ENCODE measurements around the gene GPC1.

The GPC1 gene

DNA sequence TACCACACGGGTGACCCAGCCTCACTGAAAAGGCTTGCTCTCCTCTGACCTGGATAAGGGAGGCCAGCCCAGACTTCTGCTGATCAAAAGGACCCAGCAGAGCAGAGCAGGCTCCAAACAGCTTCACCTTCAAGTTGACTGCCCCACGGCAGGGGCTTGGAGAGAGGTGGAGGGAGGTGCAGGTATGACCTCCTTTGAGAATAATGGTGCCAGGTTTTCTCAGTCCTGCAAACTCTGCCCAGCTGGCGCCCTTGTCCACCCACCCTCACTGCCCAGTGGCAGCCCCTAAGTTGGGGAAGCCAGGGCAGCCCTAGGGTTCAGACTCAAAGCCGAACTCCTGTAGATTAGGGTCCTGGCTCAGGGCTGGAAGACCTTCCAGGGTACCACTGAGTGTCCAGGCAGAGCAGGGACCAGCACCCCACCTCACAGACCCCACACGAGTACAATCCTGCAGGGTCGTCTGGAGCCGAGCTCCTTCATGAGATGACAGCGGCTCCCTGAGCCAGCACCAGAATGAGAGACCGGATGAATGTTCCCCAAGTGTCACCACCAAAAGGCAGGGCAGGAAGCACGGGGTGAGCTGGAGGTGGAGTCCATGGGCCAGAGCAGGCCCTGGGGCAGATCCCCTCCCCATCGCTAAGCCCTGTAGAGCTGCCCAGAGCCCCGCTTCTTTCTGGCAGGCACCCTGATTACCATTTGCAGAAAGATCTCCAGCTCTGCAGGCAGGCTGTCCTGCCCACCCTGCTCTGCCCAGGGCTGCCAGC, 3.6 kb upstream of the GPC1 start:
- DNase-seq: no peak

DNA sequence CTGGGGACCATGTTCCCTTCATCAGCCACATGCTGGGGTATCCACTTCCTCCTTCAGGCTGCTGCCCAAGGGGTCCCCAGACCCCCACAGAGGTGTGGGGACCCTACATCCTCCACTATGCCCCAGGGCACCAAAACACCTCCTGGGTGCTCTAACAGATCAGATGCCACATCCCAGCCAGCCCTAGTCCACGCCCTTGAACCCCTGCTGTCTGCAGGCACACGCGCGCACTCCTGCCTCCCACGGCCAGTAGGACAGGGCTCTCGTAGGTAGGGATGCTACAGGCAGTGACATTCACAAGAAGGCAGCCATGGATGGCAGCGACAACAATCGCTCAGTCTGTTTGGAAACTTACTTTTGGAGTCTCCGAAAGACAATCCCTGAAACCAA, 3.0 kb upstream of the GPC1 start:
- no peak for DNase-seq

DNA sequence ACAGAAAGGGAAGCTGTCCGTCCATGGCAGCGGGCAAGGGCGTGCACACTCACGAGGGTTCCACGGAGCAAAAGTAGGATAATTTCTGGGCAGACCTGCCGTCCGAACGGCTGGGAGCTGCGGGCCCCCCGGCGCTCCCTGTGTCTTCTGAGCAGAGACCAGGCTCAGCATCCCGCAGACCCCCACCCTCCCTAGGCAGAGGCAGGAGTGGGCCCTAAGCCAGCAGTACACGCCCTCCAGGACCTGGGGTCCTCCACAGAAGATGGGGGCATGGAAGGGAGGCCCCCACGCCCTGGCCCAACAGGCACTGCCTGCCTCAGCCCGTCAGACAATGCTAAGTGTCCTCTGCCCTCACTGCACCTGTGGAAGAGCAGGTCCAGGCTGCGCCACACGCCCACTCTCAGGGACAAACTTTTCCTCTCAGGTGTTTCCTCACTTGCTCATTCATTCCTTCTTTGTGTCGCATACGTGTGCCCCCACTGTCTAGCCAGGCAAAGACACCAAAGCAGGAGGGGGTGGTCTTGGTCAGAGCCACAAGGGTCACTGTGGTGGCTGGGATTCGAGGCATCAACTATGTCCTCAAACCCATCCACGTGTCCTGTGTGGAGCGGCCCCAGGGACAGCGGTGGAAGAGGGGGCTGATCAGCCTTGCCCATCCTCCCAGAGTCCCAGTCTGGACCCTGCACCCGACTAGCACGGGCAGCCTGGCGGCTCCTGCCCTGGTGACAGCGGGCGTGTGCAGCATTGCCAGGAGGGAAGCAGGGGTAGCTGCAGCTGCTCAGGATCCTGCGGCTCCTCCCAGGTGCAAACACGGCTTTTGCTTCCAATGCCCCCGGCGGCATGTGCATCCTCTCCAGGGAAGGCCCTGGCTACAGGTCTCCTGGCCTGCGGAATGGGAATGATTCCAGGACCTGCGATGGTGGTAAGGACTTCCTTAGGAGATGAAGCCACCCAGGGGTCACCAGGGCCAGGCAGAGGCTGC, 2.4 kb upstream of the GPC1 start:
- no peak for DNase-seq

DNA sequence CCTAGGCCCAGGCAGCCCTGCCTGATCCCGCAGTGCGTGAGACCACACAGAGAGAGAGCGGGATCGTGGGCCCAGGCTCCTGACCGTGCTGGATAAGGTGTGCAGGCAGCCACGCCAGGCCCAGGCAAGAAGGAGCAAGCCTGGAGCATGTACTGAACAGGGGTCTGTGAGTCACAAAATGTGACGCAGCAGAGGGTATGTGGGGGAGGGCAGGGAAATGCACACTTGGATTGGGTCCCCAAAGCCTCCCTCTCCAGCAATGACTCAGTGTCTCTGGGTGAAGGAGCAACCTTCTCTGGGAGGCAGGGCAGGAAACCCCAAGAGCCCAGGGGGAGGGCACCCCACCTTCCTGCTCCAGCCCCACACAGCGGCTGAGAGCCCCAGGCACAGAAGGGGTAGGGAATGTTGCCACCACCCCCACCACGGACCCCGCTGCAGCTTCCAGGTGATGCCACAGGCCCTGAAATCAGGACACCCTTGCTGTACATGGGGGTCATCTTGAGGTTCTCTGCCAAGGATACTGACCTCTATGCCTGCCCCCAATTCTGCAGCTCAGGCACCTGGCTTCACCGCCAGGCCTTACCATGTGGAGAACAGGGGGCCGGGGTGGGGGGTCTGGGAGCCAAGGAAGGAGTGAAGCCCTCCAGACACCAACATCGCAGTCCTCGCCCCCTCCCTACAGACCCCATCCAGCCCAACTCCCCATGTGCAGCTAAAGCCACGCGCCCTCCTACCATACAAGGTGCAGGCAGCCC, 1.3 kb upstream of the GPC1 start:
- no peak for DNase-seq

- DNase-seq: peak; percentile 79
Measured at GRCh38 chr2:240434728-240435456, 571 bp upstream of the GPC1 start.

GRCh38 chr2:240435948-240436682, 652 bp downstream of the GPC1 start:
- peak; percentile 7 for DNase-seq

DNA sequence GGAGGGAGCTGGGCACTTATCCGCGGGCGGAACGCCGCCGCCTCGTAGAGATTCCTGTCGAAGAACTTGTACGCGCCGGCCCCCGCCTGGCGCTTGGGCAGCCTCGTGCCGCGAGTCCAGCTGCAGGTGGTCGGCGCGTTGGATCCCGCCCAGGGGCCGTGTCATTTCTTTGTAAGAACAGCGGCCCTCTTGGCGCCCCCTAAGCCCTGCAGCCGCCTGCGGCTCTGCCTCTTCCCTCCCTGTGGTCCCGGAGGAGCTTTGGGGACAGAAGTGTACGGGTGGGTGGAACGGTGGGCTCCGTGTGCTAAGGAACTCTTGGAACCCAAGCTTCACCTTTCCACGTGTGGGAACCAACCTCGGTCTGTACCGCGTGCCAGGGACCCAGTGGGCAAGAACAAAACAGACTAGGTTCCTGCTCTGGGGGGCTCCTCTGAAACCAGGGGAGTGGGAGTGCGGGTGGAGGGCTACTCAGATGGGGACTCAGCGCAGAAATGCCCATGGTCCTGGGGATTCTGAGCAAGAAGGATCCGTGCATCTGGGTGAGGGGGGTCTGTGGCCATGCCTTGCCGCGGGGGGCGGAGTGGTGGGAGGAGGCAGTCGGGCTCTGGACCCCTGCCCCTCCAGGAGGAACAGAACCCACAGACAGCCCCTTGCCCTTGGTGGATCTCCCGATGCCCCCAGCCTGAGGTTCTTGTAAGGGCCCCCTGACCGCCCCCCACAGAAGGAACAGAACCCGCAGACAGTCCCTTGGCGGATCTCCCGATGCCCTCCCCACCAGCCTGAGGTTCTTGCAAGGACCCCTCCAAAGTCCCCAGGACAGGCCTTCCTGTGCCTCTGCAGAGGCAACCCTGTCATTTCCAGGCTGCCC, 1.5 kb downstream of the GPC1 start:
- no peak for DNase-seq

- no peak for DNase-seq
Measured at GRCh38 chr2:240437551-240437860, 2.0 kb downstream of the GPC1 start.

GRCh38 chr2:240437861-240438809, 2.7 kb downstream of the GPC1 start:
- DNase-seq: peak; percentile 10

- DNase-seq: no peak
Measured at GRCh38 chr2:240438810-240439697, 3.6 kb downstream of the GPC1 start.

DNA sequence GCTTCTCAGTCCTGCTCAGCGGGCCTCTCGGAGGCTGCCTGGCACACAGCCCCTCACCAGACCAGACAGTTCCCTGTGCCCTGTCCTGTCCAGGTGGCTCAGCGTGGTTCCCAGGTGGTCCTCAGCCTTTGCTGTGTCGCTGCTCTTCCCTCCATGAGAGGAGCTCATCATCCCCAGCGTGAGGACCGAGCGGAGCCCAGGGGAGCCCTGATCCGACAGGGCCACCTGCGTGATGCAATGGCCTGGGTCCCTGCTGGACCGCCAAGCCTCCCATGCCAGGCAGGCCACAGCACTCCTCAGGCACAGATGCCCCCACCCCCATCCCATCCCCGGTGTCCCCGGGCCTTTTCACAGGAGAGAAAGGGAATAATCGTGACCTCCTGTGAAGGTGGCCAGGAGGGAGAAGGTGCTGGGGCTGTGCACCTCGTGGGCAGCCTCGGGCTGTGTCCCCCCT, 4.3 kb downstream of the GPC1 start:
- DNase-seq: no peak

- DNase-seq: no peak
Measured at GRCh38 chr2:240440251-240440650, 4.8 kb downstream of the GPC1 start.

DNA sequence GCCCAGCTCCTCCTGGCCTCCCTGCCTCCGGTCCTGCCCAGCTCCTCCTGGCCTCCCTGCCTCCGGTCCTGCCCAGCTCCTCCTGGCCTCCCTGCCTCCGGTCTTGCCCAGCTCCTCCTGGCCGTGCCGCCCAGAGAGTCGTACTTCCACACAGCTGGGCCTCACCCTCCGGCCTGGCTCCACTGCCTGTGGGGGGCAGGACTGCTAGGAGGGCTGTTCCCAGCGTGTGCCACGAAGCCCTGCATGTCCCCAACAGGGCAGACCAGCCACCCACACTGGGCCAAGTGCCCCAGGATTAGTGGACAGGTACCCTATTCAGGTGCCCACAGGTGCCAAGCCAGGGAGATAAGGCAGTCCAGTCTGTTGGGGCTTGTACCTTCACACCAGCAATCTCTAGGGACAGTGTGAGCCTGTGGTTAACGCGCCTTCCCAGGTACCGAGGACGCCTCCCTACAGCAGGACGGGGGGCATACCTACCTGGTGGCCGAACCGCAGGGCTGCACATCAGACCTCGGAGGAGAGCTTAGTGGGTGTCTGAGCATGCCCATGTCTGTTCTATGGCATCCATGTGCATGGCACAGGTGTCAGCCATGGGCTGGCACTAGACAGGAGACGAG, 5.3 kb downstream of the GPC1 start:
- DNase-seq: no peak

- no peak for DNase-seq
Measured at GRCh38 chr2:240441326-240441992, 6.0 kb downstream of the GPC1 start.

- no peak for DNase-seq
Measured at GRCh38 chr2:240441993-240442411, 6.5 kb downstream of the GPC1 start.

- DNase-seq: no peak
Measured at GRCh38 chr2:240442891-240443715, 7.6 kb downstream of the GPC1 start.

- DNase-seq: no peak
Measured at GRCh38 chr2:240443891-240444301, 8.4 kb downstream of the GPC1 start.

Data from NCI-H1105 treated with DMSO at 0.1 percent for 48 hours (cell line).